Fibroblast of lung (primary cell): Measurements from ENCODE around the gene ALDH8A1. TPM values are rescaled to one million over a fixed set of nuclear protein-coding genes. Genes with fewer than 3 reads are reported as not detected.

Experiments
- DNase-seq, 2 donors: peaks; one replicate each; pipeline versions ENCODE4 v3.0.0 to v3.0.0-alpha.2; 2010; ENCODE audit warnings: low read depth in 2 of 2
- H2AFZ ChIP-seq: 2 replicates; pipeline ENCODE4 v1.5.1; 2012; ENCODE audit warnings: low read length, control low read depth, inconsistent platforms
- H3K27ac ChIP-seq: 2 replicates; pipeline ENCODE4 v1.5.1; 2011; ENCODE audit warnings: low read length, control low read depth; ENCODE audit not compliant: insufficient read depth
- H3K27me3 ChIP-seq: 2 replicates; pipeline ENCODE4 v1.5.1; 2011; ENCODE audit warnings: mild to moderate bottlenecking, low read length; ENCODE audit not compliant: control insufficient read depth, insufficient read depth
- H3K36me3 ChIP-seq: 2 replicates; pipeline ENCODE4 v1.5.1; 2011; ENCODE audit warnings: low read length; ENCODE audit not compliant: control insufficient read depth, insufficient read depth
- H3K4me1 ChIP-seq: 2 replicates; pipeline ENCODE4 v1.5.1; 2011; ENCODE audit warnings: low read length; ENCODE audit not compliant: control insufficient read depth, insufficient read depth; ENCODE audit errors: extremely low read depth
- H3K4me2 ChIP-seq: 2 replicates; pipeline ENCODE4 v1.5.1; 2011; ENCODE audit warnings: low read length, control low read depth; ENCODE audit not compliant: insufficient read depth; ENCODE audit errors: extremely low read depth
- H3K4me3 ChIP-seq, 4 experiments: fragments of 200-600 bp in 1 of 4; sonication (generic) in 1 of 4; replicated peaks in 1 of 4; 2 replicates each; pipeline ENCODE4 v1.5.1; 2011 to 2016; ENCODE audit warnings: low read length in 4 of 4, low read depth in 3 of 4, mild to moderate bottlenecking in 3 of 4, control low read depth in 2 of 4, inconsistent platforms in 1 of 4, mixed read lengths in 1 of 4; ENCODE audit not compliant: insufficient read depth in 1 of 4; ENCODE audit errors: control extremely low read depth in 1 of 4
- H3K79me2 ChIP-seq: 2 replicates; pipeline ENCODE4 v1.5.1; 2012; ENCODE audit warnings: mild to moderate bottlenecking, low read length, inconsistent platforms; ENCODE audit not compliant: control insufficient read depth, insufficient read depth
- H3K9ac ChIP-seq: 2 replicates; pipeline ENCODE4 v1.5.1; 2011; ENCODE audit warnings: mild to moderate bottlenecking, low read length, control low read depth; ENCODE audit not compliant: insufficient read depth
- H3K9me3 ChIP-seq: 2 replicates; pipeline ENCODE4 v1.5.1; 2012; ENCODE audit warnings: low read depth, low read length; ENCODE audit not compliant: control insufficient read depth, insufficient read depth
- H4K20me1 ChIP-seq: 2 replicates; pipeline ENCODE4 v1.5.1; 2011; ENCODE audit warnings: low read length; ENCODE audit not compliant: control insufficient read depth, insufficient read depth; ENCODE audit errors: extremely low read depth
- EZH2 ChIP-seq: IDR thresholded peaks from 2 replicates; pipeline ENCODE4 v1.5.1; 2012; ENCODE audit warnings: low read length, control low read depth, mild to moderate bottlenecking; ENCODE audit errors: missing control alignments
- polyA plus RNA-seq, 2 donors: library from polyadenylated mRNA; depleted of rRNA in 1 of 2; stranded (reverse) in 1 of 2; unstranded in 1 of 2; fragments of >200 nt; gene quantifications; 2 replicates each; pipeline ENCODE4 v1.2.1, GENCODE V29; 2011 to 2012; ENCODE audit warnings: missing spikeins in 1 of 2
- total RNA-seq: library from RNA; depleted of rRNA; stranded (reverse); fragments of >200 nt; gene quantifications from 2 replicates; pipeline ENCODE4 v1.2.1, GENCODE V29; 2014
- TF ChIP-seq, protein P1 (sequence below), 2 donors: IDR thresholded peaks in 1 of 2; conservative IDR thresholded peaks in 1 of 2; 1 replicate in 1 of 2; 2 replicates in 1 of 2; pipeline ENCODE4 v1.5.1; 2011 to 2012; ENCODE audit warnings: low read length in 2 of 2, control low read depth in 1 of 2, inconsistent platforms in 1 of 2, low read depth in 1 of 2, mild to moderate bottlenecking in 1 of 2

ALDH8A1 gene
- total and polyA plus RNA-seq, 2 donors (not counting 1 experiment from before 2014, with no cell fraction given) = 0.11 to 0.50 TPM

DNA sequence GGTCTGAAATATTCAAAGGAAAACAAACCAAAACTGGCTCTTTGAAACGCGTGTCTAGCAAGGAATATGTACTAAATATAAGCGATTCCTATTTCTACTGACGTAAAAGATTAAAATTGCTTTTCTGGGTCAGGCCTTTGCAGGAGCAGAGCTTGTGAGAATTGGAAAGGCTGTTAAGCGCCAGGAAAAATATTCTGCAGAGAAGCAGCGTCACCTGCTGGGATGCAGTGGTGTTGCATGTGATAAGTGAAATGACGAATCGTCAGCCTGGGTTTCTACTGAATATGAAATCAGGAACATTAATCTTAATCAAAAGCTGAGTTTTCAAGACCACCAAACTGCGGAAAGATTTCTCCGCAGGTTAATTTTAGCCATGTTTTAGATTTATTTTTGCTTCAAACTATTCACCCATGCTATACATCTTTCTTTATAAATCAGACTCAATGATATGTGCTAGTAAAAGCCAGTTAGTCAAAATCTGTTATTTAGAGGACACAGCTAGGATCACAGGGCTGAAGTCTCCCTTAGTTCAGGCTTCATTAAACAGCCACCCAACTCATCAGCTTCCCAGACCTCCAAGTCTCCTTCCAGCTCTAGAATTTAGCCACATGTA is 67.4 kb downstream of the ALDH8A1 start:
- Histone ChIP-seq H4K20me1 (no peaks in the 10 kb centered on the region), H3K79me2 (no peaks in the 10 kb centered on the region), H3K4me1 (peaks cover 3% of the 10 kb centered on the region), H3K9ac (no peak overlapping the region), H3K36me3 (no peaks in the 10 kb centered on the region), H3K4me2 (no peak overlapping the region), H3K27ac (no peak overlapping the region), H3K27me3 (no peaks in the 10 kb centered on the region), H2AFZ (no peak overlapping the region), H3K9me3 (no peaks in the 10 kb centered on the region), H3K4me3 (no peak overlapping the region)
- DNase-seq = peak; percentile 61 to 86
- TF ChIP-seq, protein P1, sequence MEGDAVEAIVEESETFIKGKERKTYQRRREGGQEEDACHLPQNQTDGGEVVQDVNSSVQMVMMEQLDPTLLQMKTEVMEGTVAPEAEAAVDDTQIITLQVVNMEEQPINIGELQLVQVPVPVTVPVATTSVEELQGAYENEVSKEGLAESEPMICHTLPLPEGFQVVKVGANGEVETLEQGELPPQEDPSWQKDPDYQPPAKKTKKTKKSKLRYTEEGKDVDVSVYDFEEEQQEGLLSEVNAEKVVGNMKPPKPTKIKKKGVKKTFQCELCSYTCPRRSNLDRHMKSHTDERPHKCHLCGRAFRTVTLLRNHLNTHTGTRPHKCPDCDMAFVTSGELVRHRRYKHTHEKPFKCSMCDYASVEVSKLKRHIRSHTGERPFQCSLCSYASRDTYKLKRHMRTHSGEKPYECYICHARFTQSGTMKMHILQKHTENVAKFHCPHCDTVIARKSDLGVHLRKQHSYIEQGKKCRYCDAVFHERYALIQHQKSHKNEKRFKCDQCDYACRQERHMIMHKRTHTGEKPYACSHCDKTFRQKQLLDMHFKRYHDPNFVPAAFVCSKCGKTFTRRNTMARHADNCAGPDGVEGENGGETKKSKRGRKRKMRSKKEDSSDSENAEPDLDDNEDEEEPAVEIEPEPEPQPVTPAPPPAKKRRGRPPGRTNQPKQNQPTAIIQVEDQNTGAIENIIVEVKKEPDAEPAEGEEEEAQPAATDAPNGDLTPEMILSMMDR (conservative IDR thresholded peaks at IDR 0.05 in 1 of 2, IDR thresholded peaks at IDR 0.05 in 1 of 2; ENCODE audit: low read depth in 1 of 2, low read length in 2 of 2) = peak; percentile 97 to 99
- no peak for TF ChIP-seq EZH2

- H3K9me3 ChIP-seq = no peaks in the 10 kb centered on the region
- H3K4me3 ChIP-seq = no peak overlapping the region
- no peak overlapping the region for H3K9ac ChIP-seq
- TF ChIP-seq, protein P1 (conservative IDR thresholded peaks at IDR 0.05 in 1 of 2, IDR thresholded peaks at IDR 0.05 in 1 of 2; ENCODE audit: low read depth in 1 of 2, low read length in 2 of 2) = no peak
- no peak for TF ChIP-seq EZH2
- no peak overlapping the region for H3K27ac ChIP-seq
- no peak overlapping the region for H3K4me2 ChIP-seq
- H2AFZ ChIP-seq = no peak overlapping the region
- H3K36me3 ChIP-seq = no peaks in the 10 kb centered on the region
- H4K20me1 ChIP-seq = no peaks in the 10 kb centered on the region
- H3K27me3 ChIP-seq = no peaks in the 10 kb centered on the region
- peaks cover 3% of the 10 kb centered on the region for H3K4me1 ChIP-seq
- DNase-seq = peak in 1 of 2 donors; percentile 22
- no peaks in the 10 kb centered on the region for H3K79me2 ChIP-seq
Measured at GRCh38 chr6:134880487-134881190, 69.3 kb downstream of the ALDH8A1 start.

DNA sequence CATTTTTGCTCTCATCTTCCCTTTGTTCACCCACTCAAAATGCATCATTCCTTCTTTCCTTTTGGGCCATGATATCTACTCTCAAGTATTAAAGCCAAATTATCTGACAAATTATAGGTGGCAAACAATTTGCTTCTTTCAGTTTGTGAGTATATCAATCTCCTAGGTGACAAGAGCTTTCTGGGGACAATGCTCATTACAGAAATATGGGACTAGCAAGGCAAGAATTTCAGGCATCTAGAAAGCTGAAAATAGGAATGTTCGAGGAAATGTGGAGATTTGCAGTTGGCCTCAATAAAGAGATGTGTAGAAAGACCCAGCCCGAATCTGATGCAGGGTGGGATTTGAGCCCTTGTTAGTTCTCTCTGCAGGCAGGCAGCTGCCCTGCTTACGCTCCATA is 71.8 kb downstream of the ALDH8A1 start:
- no peak overlapping the region for H3K4me3 ChIP-seq
- no peak overlapping the region for H3K4me2 ChIP-seq
- H2AFZ ChIP-seq = no peak overlapping the region
- no peaks in the 10 kb centered on the region for H4K20me1 ChIP-seq
- no peaks in the 10 kb centered on the region for H3K27me3 ChIP-seq
- H3K9ac ChIP-seq = no peak overlapping the region
- DNase-seq = peak in 1 of 2 donors; percentile 25
- no peak overlapping the region for H3K27ac ChIP-seq
- H3K4me1 ChIP-seq = peaks cover 3% of the 10 kb centered on the region
- no peaks in the 10 kb centered on the region for H3K79me2 ChIP-seq
- no peaks in the 10 kb centered on the region for H3K9me3 ChIP-seq
- H3K36me3 ChIP-seq = no peaks in the 10 kb centered on the region
- no peak for TF ChIP-seq EZH2
- TF ChIP-seq, protein P1 (conservative IDR thresholded peaks at IDR 0.05 in 1 of 2, IDR thresholded peaks at IDR 0.05 in 1 of 2; ENCODE audit: low read depth in 1 of 2, low read length in 2 of 2) = no peak
